ENCODE results near the gene AUTS2.
A peak's percentile ranks its signal among the peaks of the same experiment; 100 is the strongest.

Gene AUTS2

DNA sequence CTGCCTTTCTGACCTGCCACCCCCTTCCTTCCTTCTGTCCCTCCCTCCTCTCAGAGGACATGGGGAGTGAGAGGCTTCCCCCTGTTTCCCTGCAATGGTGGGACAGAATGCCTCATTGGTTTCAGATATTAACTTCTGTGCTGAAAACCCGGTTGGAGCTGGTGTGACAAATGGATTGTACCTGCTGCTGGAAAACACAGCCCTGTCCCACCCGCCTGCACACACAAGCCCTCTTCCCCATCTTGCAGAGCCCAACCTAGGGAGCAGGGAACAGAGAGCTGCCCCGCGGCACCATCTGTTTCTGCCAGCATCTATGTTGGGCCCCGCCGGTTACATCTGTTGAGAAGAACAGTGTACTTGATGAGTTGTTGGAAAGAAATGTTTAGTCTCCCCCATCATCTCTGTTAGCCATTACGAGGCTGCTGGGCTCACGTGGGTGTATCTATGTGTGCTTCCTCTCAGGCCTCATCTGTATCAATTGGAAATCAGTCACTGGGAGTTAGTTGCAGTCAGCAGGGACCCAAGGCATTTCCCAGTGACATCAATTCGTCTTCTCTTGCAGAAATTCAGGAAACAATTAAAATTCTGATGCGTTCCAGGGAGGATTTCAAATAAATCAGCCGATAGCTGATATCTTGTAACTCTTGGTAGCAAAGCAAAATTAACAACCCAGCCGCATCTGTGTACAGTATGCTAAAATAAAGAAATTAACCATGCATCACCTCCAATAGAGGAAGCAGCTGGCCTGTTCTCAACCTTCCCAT lies 808.1 kb downstream of the AUTS2 start:
- peak; percentile 85 for DNase-seq

DNA sequence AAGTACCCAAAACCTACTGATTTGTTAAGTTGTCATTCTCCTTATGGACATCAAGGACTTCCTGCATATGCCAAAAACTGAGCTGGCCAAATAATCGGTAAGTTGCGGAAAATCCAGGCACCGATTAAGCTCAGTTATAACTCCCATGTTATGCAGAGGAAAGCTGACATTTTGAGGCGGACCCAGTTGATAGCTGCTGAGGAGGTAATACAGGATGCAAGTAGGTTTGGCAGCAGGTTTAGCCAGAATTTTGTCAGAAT lies 808.6 kb downstream of the AUTS2 start:
- DNase-seq = no peak

DNA sequence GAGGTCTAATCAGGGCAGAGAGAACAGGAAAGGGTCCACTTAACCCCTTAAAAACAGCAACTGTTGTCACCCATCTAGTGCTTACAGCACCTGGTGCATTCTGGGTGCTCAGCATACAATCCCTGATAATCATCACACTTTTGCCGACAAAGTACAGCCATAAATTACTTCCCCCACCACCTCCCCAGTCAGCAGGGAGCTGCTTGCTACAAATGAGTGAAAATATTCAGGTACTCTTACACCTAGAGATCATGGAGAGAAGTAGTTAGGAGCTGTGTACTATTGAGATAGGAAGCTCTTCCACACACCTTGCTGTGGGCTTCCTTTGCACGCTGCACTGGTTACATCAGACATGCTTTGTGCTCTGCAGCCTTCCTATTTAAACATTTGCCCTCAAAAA lies 810.2 kb downstream of the AUTS2 start:
- no peak for DNase-seq

DNA sequence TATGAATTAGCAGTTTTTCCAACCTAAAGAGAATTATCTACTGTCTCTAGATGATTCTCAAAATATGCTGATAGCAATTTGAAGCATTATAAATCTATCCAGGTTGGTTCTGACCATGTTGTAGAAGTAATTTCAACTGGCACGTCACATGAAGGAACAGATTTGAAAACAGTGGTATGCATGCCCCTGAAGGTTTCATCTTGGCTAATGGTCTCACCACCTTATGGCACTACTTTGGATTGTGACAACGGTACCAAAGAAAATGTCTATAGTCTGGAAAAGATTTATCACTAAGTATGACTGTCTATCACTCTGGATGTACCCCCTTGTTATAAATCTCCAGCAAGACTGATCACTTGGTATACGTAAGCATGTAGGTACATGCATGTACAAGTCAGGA lies 810.6 kb downstream of the AUTS2 start:
- no peak for DNase-seq

DNA sequence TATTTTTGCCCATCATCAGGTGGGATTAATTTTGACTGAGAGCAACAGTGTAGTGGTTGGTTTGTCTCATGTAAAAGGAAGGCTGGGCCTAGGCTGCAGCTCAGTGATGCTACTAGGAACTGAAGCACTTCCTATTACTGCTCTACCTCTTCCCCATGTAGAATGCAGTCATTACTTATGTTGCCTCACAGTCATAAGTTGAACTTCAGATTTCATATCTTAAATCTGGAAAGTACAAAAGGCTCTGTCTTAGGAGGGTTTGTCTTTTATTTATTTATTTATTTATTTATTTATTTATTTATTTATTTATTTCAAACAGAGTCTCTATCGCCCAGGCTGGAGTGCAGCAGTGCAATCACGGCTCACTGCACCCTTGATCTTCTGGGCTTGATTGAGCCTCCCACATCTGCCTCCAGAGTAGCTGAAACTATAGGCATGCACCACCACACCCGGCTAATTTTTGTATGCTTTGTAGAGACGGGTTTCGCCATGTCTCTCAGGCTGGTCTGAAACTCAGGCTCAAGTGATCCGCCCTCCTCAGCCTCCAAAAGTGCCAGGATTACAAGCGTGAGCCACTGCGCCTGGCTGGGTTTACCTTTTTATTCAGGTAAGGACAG lies 812.0 kb downstream of the AUTS2 start:
- no peak for DNase-seq

DNA sequence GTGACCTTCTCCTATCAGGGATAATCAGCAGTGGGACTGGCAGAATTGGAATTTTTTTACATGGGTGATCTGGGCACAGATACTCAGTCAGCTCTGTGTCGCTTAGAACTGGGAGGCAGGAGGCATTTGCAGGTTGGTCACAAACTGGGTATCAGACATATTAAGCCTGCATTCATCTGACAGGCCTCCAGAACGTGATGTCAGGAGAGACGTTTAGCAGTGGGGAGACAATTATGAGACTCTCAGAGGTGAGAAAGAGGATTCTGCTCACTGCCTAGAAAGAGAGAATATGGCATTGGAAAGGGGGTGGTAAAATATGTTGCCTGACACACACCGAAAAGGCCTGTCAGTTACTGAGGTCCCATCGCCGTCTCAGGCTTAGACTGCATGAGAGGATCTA lies 816.1 kb downstream of the AUTS2 start:
- no peak for DNase-seq

DNA sequence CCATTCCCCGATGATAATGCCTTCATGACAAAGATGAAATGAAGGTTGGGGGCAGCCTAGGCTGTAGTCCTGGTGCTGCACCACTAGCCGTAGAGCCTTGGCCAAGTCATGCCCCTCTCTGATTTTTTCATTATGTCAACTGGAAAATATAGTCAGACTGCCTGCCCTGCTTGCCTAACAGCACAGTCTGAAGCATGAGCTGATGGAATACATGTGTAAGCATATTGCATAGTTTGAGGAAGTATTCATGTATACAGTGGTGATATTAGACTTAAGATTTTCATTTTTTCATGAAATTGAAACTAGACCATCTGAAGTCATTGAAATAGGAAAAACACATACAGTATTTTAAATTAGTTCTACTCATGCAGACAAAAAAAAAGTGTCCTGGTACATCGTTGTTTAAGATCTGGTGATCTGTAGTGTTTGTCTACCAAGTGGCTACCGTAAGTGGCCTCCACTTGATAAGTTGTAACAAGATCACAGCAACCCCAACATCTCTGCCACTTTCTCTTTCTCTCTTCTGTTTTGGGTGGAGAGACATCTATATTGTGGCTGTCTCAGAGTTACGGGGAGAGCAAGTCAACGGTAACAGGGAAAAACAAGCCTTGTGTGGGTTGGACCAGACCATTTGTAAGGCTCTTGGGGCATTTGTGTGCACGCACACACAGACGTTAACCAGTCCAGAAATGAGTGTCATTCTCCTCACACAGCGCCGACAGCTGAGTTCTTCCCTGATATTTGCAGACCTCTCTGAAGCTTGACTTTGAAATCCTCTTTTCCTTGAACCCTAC lies 817.1 kb downstream of the AUTS2 start:
- no peak for DNase-seq

DNA sequence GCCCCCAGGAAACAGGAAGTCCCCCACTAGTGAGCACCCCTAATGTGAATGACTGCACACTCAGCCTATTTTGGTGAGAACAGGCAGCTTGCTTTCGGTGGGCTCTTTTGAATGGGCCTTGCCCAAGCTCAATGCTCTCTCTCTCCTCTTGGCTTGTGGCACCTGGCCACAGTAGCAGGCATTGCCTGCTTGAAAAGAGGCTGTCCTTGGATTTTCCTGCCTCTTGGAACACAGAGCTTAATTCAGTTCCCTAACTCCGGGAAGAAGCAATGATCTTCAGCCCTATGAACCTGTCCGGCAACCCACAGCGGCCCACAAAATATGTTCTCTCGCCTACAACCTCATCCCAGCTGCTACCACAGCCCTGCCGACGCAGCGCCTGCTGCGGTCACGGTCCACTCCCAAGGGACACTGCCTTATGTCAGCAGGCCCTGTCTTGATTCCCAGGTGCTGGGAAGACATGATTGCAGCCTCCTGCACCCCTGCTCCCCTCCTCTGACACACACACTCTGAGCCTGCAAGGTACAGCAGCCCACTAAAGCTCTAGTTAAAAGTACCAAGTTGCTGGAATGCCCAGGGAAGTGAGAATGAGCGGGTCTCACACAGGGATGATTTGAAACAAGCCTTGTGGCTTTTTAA lies 818.2 kb downstream of the AUTS2 start:
- no peak for DNase-seq

DNA sequence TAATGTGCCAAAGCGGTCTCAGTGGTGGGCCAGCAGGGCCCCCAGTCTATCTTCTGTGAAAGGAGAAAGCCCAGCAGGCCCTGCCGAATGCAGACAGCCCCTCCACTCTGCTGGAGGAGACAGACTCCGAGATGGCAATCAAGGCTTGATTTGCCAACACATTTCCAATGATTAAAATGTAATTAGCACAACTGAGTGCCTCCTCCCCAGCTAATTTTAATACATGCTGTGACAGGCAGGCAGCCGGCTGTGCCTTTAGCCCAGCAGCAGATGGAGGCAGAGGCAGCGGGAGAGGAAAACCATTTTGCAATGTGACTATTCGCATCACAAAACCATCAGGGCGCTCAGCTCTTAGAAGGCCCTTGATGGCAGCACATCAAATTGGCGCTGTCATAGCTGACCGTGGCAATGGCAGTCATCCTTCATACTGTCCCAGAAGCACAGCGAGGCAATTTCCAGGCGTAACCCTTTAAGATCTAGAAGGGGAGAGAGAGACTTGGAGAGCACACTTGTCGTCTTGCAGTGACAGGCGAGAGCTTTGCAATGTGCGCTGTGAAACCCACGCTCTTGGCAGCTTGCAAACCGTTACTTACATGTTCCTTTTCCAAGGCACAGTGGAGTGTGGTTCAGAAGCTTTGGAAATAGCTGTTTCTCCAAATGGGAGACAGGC lies 818.8 kb downstream of the AUTS2 start:
- no peak for DNase-seq

DNA sequence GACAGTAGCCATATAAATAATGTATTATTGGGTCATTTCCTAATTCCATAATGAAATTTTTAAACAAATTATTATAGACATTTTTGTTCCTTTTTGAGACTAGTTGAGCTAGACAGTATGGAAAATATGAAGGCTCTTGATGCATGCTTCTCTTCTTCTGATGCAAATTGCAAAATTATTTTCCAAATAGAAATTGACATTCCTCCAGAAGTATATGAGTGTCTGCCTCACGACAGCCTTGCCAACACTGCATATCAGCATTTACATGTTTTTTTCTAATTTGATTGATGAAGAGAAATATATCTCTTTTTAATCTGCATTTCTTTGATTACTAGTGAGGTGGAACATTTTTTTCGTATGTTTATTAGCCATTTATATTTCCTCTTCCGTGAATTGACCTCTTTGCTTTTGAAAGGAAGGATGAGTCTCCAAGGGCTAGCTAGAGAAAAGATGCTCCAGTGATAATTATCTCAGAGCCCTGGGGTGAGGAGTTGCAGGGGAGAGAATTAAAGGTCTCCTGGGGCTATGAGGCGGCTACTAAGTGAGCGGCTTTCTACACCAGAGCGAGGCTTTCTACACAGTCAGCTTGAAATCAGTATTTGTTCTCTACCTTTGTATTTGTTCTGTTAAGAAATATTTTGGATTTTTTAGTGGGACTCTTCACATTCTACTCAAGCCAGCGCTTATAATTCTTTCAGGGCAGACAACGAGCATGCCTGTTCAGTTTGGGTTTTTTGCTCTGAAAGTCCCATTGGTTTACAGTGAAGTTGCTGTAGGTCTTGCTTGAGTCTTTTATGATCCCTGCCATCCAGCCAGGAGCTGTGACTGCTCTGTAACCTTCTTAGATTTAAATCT lies 821.5 kb downstream of the AUTS2 start:
- DNase-seq = no peak

DNA sequence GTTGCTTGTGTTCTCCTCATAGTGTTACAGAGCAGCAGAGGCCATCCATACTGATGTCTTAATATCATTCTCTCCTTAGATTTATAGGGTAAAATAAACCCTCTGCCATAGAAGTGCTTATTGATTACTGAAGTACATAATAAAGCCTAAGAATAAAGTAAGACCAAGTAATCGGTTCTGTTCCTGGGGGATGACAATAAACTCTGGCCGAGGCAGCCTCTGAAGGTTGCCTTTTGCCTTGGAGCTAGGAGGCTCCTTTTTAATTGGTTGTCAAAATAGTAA lies 822.0 kb downstream of the AUTS2 start:
- DNase-seq = no peak

DNA sequence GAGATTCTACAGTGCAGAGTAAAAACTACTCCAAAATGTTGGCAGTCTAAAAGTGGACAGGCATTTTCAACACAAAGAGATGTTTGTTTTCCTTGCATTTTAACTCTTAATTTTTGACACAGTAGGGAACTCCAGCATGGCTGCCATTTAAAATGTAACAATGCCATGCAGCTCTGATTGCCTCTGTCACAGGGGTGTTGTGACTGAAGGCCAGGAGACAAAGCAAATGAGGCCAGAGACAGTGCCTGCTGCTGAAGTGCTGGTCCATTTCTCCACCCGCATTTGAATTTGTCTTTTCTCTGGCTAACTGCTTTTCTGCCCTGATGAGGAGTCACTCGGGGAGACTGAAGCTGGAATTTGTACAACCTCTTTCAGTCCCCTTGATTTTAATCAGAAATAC lies 823.0 kb downstream of the AUTS2 start:
- DNase-seq = no peak

DNA sequence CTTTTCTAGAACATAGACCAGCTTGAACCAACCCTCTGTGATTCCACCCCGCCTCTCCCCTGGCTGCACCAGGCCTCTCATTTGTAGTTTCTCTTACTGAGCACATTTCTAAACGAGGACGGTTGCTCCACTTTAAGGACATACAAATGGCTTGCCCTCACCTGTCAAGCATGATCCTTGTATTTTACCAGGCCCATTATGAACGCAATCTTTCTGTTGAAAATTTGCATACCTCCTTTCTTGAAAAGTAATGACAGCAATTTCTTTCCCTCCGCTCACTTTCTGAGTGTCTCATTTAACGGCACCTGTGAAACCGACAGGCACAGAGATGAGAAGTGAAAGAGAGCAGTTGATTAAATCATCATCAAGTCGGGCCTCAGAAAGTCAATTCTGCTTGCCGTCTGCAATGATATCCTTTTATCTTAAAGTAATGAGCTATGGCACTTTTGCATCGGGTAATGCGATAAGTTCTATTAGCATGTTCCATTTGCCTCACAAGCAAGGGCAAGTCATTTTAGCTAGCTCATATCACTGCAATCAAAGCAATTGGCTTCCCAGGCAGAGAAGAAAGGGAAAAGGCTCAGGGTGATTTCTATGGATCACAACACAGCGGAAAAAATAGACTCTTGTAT lies 828.1 kb downstream of the AUTS2 start:
- no peak for DNase-seq

DNA sequence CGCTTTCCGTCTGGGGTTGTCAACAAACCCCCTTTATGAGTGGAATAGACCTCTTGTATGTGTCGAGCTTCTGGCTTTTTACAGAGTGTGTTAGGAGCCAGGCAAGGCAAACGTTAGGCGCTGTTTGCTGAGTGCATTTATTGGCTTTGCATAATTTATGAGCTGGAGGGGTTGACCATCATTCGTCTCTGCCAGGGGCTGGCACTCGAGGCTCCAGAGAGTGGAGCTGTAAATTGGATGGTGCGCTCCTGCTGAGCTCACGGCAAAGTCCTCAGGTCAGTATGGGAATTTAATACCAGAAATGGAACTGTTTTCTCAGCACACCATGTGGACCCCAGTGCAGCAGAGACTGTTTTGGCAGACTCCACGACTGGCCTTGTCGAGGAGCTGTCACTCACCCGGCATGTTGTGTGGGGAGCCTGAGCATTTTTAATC lies 834.3 kb downstream of the AUTS2 start:
- DNase-seq = no peak

DNA sequence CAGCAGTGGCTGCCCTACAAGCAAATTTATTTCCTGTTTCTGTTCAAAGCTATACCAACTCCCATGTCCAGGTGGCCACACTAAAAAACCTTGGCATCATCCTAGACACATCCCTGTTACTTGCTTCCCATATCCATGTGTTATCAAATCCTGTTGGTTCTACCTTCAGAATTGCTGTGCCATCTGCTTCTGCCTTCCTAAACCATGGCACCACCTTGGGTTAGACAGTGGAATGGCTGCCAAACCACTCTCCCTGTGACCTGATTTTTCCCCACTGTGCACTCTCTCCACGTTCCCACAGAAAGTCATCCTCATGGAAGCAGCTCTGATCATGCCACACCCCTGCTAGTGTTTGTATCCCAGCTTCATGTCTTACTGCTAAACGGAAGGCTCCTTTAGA lies 836.1 kb downstream of the AUTS2 start:
- DNase-seq = no peak

DNA sequence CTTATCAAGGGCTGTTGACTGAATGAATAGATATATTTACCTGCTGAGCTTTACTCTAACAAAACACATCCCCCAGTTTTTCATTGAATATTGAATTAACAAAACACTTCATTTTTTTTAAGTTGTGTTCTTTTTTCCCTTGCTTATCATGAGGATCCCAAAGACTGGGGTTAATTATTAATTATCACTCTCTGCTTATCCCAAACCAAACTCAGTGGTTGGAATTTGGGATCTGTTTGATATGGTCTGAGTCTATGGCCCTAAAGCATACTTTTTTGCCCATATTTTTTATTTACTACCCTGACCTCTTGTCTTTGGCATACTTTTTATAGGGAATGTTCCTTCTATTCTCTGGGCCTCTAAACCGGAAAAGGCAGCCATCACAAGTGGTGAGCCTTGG lies 836.5 kb downstream of the AUTS2 start:
- DNase-seq = no peak

DNA sequence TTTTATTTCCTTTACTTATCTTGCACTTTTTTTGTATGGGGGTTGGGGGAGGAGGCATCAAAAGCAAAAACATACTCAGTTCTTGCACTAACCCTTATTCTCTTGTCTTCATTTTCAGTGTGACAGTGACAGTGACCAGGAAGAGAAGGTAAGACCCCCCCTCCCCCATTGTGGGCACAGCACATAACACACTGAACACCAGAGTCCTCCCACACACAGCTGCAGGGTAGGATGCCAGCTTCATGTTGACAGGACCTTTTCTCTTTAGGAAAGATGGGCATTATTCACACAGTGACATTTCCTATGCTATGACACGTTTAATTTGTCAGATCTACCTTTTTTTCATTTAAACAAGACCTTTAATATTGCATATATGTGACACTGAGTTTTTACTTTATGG lies 837.4 kb downstream of the AUTS2 start:
- no peak for DNase-seq

DNA sequence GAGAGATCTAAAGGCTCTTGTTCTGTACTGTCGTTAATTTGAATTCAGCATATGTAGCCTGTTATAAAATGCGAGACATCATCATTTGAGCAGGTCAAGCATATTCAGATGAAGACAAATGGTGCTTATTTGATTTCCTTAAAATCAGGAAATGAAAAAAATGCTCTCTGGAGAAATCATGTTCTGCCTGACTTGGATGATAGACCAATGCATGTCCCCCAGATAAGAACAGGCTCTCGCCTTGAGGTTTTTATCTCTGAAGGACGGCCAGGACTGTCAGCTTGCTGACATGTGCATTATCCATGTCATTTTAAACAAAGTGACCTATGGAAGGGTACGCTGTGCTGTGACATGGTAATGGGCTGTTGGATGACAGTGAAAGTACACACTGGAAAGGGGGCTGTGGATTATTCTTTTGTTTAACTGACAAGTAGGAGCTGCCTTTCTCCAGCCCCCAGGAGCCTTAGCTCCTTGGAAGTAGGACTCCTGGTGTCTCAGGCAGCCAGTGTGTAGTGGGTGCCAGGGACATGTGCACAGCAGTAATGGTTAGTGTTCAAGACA lies 838.6 kb downstream of the AUTS2 start:
- no peak for DNase-seq

DNA sequence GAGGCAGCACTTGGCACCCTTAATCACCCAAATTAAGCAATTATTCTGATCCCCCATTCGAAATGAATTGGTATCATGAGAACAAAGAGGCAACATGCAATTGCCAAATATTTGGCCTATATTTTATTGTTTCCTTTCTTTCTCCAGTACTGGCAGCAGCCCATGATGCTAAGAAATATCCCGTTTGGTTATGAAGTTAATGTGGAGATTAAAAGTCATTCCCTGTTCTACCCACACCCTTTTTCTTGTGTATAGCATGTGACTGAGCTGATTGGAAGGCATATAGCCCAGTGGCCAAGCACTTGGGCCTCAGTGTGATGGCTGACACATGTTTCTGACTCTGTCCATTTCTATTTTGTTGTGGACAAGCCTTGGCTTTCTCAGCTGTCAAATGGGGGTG lies 841.4 kb downstream of the AUTS2 start:
- DNase-seq = no peak

DNA sequence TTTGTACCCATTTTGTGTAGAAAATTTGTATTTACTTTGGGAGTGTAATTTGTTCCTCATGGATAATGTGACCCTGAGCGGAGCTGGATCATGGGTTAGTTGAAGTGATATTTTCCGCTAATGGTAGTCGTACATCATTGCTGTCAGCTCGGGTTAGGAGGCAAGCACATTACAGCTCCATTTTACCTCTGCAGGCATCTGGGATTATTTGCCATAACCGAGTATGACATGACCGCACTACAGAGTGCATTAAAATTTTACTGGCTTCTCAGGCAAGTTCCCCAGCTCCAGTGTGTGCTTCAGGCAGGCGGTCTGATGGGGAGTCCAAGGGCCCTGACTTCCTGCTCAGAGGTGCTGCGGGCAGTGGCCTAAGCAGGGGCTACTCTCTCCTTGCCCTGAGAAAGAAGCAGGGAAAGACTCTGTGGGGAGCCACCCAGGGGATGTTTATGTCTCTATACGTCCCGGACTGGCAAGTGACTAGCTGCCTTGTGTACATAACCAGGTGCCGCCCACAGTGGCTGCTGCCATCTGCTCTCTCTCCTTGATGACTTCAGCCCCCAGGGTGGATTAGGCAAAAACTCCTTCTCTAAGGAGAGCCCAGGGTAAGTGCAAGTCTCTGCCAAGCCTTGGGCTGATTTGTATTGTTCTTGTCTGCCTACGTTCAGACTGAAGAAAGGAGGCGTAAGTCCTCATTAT lies 848.3 kb downstream of the AUTS2 start:
- DNase-seq = no peak
